HG03442 (cell line): ENCODE data around the gene B4GALT6.

ENCODE experiments used
- ATAC-seq: cut with Tn5 transposase; IDR thresholded peaks from one replicate; pipeline ENCODE4 v1.9.1; 2021; ENCODE audit warnings: mild to moderate bottlenecking, moderate library complexity; ENCODE audit not compliant: unreplicated experiment

B4GALT6 gene

DNA sequence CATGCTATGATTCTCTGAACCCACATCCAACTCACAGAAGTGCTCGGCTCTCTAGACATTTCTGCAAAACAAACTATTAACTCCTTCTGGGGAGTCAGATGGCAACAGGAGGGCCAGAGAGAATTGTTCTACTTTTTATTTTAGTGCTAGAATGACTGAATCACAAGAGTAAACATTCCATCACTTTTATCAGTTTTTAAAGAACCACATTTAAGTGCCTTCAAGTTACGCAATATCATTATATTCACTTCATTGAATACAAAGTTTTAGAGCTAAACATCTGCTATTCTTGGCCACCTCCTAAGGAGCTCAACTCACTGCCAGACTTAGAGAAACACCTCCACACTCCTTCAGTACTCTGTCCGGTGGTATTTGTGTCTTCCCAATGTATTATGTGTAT, 22.4 kb downstream of the B4GALT6 start:
- ATAC-seq: no peak

DNA sequence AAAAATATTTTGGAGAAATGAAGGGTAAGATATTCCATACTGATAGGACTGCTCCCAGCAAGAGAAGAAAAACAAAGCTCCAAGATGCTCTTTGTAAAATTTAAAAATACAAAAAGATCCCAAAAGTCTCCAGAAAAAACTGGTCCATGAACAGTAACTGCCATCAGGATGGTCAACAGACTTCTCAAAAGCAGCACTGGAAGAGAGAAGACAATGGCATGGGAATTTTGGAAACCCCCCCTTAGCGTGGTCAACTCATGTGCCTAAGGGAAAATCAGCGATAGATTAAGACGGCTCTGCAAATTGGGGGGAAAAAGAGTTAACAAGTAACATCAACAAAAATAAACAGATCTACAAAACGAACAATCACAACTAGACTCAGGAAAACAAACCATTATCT, 23.6 kb downstream of the B4GALT6 start:
- no peak for ATAC-seq

DNA sequence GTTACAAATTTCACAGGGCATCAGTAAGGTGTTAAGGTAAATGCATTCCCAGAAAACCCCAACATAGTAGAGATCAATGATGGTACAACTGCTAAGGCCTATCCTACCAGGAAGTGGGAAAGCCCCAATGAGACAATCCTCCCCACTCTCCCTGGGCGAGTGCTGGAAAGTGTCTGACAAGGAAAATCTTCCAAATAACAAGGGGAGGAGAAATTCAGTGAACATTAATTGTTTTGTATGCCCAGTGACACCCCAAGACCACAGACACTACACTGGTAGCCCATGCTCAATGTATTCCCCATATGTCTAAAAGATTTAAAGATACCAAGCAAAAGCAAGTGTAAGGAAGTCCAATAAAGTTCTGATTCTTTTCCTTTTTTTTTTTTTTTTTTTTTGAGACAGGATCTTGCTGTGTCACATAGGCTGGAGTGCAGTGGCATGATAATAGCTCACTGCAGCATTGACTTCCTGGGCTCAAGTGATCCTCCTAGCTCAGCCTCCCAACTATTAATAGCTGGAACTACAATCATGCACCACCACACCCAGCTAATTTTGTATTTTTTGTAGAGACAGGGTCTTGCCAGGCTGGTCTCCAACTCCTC, 24.7 kb downstream of the B4GALT6 start:
- ATAC-seq: no peak

DNA sequence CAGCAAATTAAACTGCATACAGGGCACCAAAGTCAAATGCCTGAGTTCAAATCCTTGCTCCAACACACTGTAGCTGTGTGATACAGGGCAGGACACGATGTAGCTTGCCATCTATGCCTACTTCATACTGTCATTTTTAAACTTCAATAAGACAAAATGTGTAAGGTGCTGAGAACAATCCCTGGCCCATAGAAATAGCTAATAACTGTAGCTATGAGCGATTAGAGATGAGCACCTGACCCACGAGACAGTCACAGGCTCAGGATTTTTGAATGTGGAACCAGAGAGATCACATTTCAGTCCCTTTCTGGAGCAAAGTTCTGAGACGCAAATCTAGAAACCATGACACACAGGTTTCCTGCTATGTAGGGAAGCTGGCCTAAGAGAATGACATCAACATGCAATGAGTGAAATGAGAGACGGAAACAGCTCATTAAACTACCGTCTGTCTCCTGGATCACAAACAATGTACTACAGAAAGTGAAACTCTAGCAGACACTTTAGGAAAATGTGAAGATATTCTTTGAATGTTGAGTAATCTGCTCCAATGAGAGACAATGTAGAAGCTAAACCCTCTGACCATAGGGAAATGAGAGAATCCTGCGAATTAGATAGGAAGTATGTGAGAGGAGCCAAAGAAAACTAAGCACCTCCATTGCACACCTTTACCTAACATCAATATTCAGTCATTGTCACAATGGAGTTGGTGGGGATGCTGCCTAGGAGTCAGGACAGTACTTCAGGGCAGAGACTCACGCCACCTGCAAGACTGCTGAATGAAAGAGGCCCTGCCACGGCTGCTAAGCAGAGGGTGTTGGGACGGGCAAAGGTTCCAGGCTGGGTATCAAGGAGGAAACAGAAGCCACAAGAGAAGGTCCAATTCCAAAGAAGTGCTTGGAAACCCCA, 25.5 kb downstream of the B4GALT6 start:
- peak; percentile 61 for ATAC-seq

DNA sequence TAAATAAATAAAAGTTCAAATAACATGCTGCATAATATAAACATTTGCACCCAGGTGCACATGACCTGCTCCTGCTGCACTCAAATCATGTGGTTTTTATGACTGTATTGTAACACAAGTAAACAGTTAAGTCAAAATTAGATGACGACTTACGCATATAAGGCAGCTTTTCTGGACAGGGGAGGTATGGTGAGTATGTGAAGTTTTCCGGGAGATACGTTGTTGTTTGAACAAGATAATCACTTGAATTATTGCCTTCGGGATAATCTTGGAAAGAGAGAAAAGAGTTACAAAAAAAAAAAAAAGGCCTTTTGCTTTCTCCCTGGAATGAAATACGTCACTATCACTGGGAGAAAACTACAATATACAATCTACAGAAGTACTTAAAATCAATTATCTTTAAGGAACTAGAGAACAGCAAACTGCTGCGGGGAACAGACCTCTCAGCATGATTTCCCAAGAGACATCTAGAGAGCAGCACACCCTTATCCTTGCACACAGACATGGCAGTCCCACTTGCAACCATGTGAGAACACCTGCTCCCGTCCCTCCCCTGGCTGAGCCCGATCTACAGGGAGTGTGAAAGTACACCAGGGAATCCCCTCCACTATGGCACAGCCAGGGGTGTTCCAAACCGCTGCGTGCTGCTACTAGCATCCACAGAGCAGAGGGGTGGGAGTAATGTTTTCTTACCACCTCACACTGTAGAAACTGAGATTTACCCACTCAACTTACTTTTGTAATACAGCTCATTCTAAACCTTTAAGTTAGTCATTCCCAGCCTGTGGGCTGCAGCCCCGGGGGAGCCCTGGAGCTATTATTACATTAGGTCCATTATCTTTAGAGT, 26.3 kb downstream of the B4GALT6 start:
- peak; percentile 81 for ATAC-seq

DNA sequence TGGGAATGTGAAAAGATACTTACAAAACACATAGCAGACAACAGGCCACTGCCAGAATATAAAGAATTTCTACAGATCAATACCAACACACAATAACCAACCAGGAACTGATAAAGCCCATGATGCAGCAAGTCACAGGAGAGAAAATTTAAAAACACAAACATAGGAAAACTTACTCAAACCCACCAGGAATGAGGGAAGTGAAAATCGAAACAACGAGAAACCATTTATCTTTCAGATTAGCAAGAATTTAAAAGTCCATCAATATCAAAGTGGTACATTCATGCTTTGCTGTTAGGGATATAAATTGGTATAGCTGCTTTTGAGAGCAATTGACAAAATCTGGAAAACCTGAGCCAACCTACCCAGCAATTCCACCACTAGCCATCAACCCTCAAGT, 27.6 kb downstream of the B4GALT6 start:
- no peak for ATAC-seq

DNA sequence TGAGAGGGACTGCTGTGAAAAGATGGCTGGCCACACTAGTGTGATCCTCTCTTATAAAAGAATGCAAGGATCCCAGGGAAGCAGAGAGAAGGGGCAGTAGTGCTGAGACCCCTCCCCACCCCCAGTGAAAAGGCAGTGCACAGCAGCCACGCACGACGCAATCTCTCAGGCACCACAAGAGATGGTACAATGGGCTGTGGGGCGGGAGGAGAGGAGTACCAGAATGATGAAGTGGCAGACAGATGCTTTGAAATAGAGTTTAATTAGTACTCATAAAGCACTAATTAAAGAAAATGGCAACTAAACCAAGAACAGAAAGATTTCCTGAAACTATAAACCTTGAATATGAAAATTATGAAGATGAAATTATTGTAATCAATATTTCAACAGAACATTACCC, 29.0 kb downstream of the B4GALT6 start:
- ATAC-seq: no peak

DNA sequence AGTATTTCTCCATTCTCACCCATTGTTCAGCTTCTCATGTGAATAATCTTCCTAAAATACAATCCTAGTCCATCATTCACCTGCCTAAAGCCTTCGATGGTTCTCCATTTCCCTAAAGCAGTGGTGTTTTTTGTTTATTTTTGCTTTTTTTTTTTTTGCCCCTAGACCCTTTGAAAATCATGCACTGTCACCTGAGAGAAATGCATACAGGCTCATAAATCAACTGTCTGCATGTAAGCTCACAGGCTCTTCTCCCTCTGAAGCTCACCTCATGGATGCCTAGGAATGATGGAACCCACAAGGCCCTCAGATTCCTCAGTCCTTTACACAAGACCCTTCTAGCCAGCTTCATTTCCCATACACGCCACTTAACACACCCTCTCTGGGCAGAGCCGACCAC, 31.5 kb downstream of the B4GALT6 start:
- no peak for ATAC-seq

DNA sequence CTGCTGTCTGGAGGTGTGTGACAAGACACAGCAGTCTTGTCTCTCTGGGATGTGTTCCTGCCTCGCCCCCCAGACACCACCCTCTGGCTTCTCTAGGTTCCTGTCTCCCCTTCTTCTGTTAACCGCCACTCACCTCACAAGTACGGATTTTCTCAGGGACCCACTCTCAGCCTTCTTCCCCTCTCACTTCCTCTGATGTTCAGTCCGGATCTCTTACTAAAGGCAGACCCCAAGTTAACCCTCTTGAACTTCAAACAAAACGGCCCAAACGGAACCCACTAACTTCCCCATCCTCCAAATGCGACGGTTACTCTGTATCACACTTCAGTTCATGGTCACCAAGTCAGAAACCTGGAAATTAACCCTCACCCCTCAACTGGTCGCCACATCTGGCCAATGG, 32.0 kb downstream of the B4GALT6 start:
- ATAC-seq: no peak

DNA sequence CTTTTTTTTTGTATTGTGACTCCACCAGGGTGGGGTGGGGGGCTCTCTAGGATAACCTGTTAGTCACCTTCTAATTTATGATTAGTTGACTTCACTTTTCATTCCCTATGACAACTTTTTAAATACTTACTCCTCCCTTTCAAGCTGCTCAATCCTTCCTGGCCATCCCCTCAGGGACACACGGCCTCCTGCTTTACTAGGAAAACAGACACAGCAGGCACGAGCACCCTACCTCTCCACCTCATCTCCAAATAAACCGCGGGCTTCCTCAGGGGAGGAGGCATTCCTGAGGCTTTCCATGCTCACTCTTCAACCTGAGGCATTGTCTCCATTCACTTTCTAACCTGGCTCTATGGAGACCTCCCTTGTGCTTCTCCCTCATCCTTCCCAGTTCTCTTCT, 33.0 kb downstream of the B4GALT6 start:
- no peak for ATAC-seq

DNA sequence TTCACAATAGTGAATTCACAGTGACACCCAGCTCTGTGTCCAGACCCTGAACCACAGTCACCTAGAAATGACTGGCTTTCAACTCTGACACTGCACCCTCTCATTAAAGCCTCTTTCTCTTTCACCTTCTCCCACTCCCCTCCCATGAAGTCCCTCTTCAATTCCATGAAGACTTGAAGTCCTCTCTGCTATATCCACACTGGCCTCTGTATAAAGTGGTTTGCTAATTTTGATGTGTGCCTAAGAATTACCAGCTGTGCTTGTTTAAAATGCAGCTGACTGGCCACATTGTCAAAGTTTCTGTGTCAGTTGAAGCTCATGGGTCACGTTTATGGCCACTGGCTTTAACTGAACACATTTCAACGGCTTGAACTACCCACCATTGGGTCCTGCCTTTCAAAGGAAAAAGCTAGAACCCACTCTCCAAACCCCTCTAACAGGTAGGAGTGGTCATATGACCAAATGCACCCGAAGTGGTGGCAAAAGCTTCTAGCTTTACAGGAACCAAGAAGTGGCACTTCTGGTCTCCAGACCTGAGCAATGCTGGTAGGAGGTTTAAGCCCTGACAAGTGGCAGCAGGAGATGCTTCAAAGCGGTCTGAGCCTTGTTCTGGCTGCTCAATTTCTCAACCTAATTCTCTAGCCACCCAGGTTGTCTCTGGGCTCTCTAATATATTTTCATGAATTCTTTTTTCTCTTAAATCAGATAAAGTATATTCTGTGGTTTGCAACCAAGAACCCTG, 34.2 kb downstream of the B4GALT6 start:
- peak; percentile 52 for ATAC-seq

DNA sequence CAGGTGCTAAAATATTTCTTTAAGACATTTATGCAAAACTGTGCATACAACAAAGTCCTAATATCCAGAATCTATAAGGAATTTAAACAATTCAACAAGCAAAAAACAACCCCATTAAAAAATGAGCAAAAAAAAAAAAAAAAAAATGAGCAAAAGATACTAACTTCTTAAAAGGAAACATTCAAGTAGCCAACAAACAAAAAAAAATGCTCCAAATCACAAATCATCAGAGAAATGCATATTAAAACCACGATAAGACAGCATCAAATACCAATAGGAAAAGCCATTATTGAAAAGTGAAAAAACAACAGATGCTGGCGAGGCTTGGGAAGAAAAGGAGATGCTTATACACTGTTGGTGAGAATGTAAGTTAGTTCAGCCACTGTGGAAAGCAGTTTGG, 34.9 kb downstream of the B4GALT6 start:
- no peak for ATAC-seq

DNA sequence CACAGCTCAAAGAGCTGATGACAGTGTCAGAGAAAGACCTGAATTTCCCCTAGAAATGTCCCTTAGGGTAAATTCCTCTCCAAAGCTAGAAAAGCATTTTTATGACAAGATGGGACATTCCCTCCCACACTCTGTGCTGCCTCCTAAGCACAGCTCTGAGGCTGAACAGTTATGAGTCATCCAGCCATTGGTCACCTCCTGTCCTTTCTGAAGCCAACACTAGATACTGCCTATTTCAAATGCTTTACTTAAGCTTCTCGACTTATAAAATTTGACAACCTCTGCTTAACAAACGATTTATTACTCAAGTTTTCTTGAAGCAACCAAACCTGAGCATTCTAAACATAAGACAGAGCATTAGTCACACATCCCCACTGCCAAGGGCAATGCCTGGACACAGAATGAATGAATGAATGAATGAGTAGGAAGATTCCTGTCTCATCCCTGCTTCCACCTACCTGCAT, 35.4 kb downstream of the B4GALT6 start:
- peak; percentile 84 for ATAC-seq

DNA sequence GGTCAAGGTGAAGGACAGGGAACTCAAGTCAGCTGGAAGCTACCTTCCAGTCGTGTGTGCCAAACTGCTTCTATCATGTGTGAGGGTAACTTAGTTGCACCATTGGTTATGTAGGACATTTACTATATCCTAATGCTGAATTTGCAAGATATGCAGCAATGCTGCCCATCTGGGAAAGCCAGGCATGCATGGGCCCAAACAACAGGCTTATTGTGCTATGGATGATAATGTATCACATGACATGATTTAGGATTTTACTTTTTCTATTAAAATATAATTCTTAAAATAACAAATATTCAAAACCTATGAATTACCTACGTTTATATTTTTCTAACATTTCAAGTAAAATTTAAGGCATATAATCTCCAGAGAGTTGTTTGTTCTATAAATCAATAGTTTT, 35.9 kb downstream of the B4GALT6 start:
- no peak for ATAC-seq

DNA sequence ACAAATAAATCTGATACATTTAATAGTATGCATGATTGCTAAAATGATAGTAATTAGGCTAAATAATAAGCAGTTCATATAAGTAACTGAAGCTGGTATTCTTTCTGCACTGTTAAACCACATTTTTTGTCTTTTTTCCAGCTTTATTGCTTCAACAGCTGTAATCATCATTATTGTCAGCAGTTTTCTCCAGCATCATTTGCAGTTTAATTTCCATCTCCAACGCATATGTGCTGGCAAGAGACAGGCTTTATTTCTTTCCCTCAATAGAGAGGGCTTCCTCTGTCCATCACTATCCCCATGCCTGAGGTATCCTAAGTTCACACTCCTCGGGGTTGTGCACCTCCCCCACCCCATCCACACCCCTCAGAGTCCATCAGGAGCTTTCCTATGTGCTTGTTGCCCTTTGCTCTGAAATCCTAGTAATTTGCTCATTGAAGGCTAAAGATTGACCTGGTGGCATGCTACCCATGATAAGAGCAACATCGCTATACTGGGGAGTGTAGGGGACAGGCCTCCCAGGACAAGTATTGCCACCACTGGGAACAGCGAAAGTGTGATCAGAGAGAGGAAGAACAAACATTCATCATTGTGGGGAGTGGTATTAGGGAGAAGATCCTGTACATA, 37.1 kb downstream of the B4GALT6 start:
- no peak for ATAC-seq

DNA sequence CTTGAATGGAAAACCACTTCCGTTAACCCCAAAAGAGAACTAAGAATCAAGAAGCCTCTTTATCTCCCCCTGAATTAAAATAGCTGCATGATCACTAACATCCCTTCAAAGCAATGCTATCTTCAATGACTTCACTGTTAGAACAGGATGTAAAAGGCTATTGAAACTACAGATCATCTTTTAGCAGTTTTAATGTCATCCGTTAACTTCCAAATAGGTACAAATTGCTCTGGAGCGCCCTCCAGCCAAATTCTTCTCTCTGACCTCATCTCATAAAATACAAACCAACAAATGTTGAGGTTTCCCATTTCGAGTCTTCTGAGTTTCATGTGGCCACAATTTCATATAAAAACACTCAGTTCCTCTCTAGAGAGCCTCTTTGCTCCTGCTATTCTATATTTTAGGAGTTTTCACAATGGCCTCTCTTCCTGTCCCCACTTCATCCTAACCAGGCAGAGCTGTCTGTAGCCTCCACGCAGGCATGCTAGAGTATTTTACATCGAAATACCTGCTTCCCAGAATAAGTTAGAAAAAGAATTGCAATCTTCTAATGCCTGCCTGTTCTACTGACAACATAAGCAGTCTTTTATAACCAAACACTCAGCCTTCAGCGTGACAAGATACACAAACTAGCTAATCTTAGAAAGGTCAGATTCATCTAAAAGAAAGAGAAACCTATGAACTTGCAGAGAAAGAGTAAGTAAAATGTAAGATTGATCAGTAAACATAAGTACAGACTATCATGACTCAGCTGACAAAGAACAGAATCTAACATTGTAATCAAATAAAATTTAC, 37.9 kb downstream of the B4GALT6 start:
- ATAC-seq: no peak

DNA sequence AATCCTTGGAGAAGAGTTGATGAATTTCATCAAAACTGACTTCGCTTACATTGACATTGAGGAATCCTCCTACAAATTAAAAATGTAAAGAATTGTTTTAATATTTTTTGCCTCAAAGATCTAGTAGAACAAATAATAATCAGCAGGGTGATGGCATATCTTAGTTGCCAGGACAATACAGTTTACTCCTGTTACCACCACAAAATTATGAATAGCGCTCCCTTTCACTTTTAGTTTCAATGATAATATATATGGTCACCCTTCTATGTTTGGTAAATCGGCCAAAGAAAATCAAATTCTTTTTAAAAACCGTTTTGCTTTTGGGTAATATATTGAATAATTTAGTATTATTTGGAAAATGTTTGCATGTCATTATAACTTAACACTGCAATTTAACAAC, 39.0 kb downstream of the B4GALT6 start:
- ATAC-seq: no peak

DNA sequence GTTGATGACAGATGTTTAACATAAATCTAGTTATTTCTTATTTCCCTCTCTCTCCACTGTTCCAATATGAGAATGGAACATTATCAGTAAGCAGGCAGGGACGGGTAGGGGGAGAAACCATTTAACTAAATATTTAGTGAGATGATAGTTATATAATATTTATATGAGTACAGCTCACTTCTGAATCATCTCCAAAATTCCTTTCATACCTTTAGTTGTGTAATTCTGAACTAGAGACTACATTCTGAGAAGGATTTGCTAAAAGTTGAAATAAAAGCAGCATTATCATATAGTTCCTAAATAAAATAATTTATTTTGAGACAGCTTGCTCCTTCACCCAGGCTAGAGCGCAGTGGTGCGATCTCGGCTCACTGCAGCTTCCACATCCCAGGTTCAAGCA, 41.4 kb downstream of the B4GALT6 start:
- ATAC-seq: no peak

DNA sequence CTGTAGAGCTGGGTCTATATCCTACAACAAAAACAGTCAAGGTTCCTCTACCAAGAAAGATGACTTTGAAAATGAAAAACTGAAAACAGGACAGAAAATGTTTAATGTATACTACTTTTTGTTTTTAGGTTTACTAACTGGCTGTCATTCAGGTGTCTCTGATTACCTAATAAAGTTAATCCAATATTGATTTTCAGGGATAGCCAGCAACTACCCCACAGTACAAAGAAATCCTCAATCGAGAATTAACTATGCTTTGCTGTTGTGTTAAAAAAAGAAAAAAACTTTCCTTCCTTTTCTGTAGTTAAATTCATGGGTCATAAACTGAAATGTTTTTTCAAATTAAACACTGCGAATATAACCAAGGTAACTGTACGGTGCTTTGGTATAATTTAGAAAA, 46.9 kb downstream of the B4GALT6 start:
- ATAC-seq: no peak

DNA sequence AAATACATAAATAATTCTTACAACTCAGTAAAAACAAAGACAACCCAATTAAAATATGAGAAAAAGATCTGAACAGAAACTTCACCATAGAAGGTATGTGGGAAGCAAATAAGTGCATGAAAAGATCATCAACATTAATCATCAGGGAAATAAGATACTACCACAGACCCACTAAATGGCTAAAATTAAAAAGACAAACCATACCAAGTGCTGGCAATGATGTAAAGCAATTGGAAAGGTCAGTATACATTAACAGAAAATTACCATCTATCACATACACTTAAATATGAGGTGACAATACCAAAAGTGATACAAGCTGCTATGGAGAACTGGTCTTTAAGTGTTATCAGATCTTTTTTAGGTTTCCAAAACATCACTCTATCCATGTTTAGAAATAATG, 48.0 kb downstream of the B4GALT6 start:
- ATAC-seq: no peak
